IPS-20b (cell line): ENCODE data around the gene POU3F1.
"Not testable (repeated sequence)": the region's sequence is repeated elsewhere in the genome, so short reads cannot be mapped to it uniquely, and the experiment has no call there.

Experiments
- H3K27ac ChIP-seq: one replicate; pipeline ENCODE4 v1.5.1; 2013; ENCODE audit warnings: low read length
- H3K27me3 ChIP-seq: 2 replicates; pipeline ENCODE4 v1.6.1; 2013; ENCODE audit warnings: mild to moderate bottlenecking, low read length, inconsistent platforms; ENCODE audit not compliant: insufficient read depth
- H3K36me3 ChIP-seq: 2 replicates; pipeline ENCODE4 v1.6.1; 2013; ENCODE audit warnings: low read depth, mild to moderate bottlenecking, inconsistent platforms, low read length, moderate library complexity; ENCODE audit not compliant: insufficient read depth
- H3K4me1 ChIP-seq: 2 replicates; pipeline ENCODE4 v1.6.1; 2013; ENCODE audit warnings: mild to moderate bottlenecking, control low read depth, inconsistent platforms, low read length, moderate library complexity; ENCODE audit not compliant: insufficient read depth
- H3K4me3 ChIP-seq: 2 replicates; pipeline ENCODE4 v1.5.1; 2013; ENCODE audit warnings: mild to moderate bottlenecking, low read length, inconsistent platforms
- H3K9ac ChIP-seq: 2 replicates; pipeline ENCODE4 v1.6.1; 2013; ENCODE audit warnings: low read depth, mild to moderate bottlenecking, inconsistent platforms, low read length, moderate library complexity
- H3K9me3 ChIP-seq: 2 replicates; pipeline ENCODE4 v1.6.1; 2013; ENCODE audit warnings: mild to moderate bottlenecking, low read depth, low read length, inconsistent platforms; ENCODE audit not compliant: insufficient read depth

The POU3F1 gene

DNA sequence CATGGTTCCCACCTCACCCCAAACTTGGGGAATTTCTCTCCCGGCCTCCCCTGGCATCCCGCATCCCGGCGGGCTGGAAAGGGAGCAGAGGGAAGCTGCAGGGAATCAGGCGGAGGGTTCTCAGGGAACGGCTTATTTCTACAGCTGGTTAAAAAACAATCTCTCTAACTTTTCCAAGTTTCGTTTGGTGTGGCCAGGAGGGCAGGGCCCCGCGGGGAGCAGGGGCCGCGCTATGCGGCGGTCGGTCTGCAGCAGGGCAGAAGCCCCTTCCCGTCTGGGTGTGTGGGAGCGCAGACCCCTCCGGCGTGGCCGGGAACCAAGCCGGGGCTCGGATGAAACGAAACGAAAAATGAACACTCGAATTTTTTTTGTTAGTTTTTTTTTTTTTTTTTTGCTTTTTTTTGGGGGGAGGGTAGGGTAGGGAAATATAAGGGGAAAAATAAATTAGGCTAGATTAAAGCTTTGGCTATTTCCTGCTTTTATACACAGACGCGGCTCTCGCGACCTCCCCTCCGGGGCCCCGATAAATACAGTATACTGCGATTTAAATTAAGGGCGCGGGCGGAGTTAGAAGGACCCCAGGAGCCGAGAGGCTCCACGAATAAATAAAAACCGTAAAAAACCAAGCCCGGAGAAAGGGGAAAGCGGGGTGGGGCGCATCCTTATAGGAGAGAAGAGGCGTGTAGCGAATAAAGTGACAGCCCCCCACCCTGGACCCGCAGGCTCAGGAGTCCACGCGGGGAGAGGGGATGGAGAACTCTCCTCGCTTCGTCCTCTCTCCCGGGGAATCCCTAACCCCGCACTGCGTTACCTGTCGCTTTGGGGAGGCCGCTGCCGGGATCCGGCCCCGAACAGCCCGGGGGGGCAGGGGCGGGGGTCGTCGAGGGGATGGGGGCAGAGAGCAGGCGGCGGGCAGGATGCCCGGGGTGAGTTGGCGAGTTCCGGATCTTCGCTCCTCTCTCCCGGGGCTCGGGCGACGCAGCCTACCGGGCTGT, 2.1 kb downstream of the POU3F1 start:
- no peak overlapping the region for H3K27ac ChIP-seq
- no peaks in the 10 kb centered on the region for H3K36me3 ChIP-seq
- H3K4me1 ChIP-seq, result peaks cover 4% of the 10 kb centered on the region; the same call in 1 of the 2 replicates
- peaks cover 70% of the 10 kb centered on the region for H3K27me3 ChIP-seq
- peak overlapping the region; percentile 87 for H3K4me3 ChIP-seq
- no peaks in the 10 kb centered on the region for H3K9me3 ChIP-seq
- H3K9ac ChIP-seq, result peak overlapping the region; percentile 51; the same call in 1 of the 2 replicates

DNA sequence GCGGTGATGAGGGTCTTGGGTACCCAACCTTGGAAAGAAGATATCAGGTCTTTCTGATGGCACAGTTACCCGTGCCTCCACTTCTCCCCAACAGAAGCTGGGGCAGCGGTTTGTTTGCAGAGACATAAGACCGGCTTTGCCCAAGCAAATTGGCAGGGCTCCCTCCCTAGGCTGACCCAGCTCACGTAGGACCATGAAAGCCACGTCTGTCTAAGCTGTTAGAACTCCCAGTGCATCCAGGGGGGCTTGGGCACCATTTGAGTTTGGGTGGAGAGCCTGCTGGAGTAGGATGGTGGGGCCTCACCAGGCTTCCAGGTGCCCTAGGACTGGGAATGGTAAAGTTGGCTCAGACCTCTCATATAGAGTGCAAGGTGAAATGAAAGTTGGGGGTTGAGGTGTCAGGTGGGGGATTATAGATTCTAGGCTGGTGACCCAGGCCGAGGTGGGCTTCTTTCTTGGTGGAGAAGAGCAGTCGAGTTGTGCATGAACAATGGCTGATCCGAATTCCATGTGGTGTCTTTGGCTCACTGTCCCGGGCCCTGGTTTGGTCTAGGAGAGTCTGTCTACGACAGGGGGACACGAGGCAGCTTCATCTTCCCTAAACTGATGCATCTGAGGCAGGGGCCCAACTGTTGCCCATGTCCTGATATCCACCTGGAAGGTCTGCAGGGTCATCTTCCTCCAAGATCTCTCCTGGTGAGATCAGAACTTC, 3.4 kb downstream of the POU3F1 start:
- H3K4me3 ChIP-seq, result peak overlapping the region; percentile 87; the same call in 1 of the 2 replicates
- no peaks in the 10 kb centered on the region; the same call in 1 of the 2 replicates for H3K9me3 ChIP-seq
- no peak overlapping the region for H3K27ac ChIP-seq
- H3K4me1 ChIP-seq, result peaks cover 4% of the 10 kb centered on the region; the same call in 1 of the 2 replicates
- H3K36me3 ChIP-seq, result no peaks in the 10 kb centered on the region
- H3K27me3 ChIP-seq, result peaks cover 57% of the 10 kb centered on the region
- H3K9ac ChIP-seq, result no peak overlapping the region

DNA sequence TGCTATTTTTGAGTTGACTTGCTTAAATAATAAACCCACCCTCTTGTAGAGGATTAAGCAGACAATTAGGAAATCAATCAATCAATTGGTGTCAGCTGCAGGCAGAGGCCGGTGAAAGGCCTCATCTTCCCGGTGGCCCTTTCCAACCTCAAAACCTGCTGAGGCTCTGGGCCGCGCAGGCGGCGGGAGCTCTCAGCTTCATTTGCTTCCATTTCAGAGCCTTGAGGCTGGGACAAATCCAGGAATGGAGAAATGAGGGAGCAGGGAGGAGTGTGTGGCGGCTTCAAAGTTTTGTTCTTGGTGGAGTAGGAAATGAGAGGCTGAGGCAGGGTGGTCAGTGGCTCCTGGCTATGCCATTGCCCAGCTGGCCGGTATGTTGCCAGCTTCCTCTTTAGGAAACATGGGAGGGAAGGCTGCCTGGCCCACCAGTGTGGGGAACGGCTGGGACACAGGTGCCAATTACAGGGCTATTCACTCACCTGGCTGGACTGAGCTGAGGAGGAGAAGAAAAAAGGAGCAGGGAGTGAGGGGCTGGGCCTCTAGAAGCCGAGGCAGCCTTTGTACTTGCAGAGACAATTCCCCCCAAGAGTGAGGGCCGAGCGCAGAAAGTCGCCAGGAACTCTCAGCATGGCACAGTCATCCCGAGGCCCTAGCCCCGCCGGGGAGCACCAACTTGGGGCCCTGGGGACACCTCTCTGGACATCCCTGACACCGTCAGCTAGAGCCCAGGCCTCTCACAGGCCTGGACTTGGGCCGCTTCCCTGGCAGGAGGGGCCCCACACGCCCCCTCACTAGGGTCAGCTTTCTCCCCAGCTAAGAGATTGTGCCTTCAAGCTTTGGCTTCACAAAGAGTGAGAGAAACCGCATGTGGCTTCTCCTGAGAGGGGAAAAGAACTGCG, 4.4 kb downstream of the POU3F1 start:
- Histone ChIP-seq H3K4me1 (no peaks in the 10 kb centered on the region; the same call in 1 of the 2 replicates), H3K27me3 (peaks cover 47% of the 10 kb centered on the region)

DNA sequence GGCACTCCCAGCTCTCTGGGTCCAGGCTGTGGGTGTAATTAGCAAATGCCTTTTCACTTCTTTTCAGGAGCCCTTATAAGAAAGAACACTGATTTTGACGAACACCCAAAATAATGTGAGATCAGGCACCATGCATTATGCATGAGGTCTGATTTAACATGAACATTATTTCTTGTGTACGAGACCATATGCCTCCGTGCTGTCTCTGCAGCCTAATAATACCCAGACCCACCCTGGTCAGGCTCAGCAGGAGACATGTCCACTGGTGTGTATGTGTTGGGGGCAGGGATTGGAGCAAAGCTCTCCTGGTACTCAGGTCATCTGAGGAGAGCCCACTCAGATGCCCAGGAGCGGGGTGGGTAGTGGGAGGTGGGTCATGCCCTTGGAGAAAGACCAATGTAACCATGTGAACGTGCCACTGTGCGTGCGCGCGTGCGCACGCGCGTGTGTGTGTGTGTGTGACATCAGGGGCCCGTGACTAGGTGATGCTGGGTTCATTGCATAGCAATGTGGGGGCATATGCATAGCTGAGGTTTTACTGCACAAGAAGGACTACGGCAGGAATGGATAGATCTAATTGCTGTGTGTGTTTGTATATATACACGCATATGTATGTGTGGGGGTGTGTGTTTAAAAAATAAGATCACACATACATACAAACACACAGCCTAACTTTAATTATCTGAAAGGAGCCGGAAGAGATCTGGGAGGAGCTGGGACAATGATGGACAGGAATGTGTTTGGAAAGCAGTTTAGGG, 7.1 kb downstream of the POU3F1 start:
- Histone ChIP-seq H3K27ac (no peak overlapping the region), H3K4me1 (no peaks in the 10 kb centered on the region; the same call in 1 of the 2 replicates), H3K9ac (no peak overlapping the region), H3K36me3 (no peaks in the 10 kb centered on the region), H3K9me3 (no peaks in the 10 kb centered on the region; the same call in 1 of the 2 replicates), H3K27me3 (peaks cover 31% of the 10 kb centered on the region), H3K4me3 (no peak overlapping the region)

More for the DNA sequence above, 4.4 kb downstream of the POU3F1 start:
- no peak overlapping the region for H3K27ac ChIP-seq
- no peak overlapping the region for H3K9ac ChIP-seq
- no peaks in the 10 kb centered on the region; the same call in 1 of the 2 replicates for H3K9me3 ChIP-seq
- no peak overlapping the region for H3K4me3 ChIP-seq
- H3K36me3 ChIP-seq, result no peaks in the 10 kb centered on the region

DNA sequence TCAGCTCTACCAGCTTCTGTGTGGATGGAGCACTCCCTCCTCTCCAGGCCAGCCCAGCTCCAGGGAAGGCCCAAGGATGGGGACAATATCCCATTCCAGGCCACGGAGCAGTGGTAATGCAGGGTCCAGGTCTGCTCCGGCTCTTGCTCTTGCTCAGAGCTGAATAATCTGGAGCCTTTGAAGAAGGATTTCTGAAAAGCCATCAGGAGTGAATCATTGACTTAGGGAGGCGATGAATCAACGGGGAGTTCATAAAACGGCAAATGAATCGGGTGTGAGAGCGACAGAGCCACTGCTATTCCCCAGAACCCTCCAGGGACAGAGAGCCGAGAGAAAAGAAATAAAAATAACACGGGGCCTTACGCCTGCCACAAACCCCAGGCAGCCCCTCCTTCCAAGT, 7.7 kb downstream of the POU3F1 start:
- Histone ChIP-seq H3K4me3 (no peak overlapping the region), H3K9ac (no peak overlapping the region), H3K27ac (no peak overlapping the region), H3K4me1 (no peaks in the 10 kb centered on the region; the same call in 1 of the 2 replicates), H3K27me3 (peaks cover 25% of the 10 kb centered on the region), H3K9me3 (no peaks in the 10 kb centered on the region; the same call in 1 of the 2 replicates), H3K36me3 (no peaks in the 10 kb centered on the region)

DNA sequence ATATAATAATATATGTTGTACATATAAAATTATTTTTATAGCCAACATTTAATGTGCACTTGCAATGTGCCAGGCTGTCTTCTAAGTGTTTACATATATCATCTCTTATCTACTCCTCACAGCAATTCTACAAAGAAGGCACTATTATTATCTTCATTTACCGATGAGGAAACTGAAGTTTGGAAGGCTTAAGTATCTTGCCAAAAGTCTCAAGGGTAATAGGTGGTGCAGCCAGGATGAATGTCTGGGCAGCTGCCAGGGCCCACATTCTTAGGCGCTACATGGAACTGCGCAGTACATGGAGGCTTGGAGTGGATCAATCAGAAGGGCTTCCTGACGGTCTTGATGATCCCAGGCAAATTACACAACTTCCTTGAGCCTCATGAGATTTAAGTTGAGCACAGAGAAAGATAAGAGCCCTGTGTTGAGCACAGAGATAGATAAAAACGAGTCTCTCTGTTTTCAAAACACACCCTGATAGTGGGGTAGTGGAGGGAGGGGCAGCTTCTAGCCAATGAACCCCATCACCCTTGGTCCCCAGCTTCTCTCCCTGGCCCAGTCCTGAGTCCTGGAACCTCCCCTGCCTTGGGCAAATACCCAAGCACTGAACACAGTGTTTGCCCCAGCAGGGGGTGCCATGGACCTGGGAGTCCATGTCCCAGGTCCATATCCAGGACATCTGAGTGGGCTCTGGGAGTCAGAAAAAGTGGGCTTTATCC, 9.2 kb downstream of the POU3F1 start:
- Histone ChIP-seq H3K4me3 (no peak overlapping the region), H3K9ac (no peak overlapping the region), H3K36me3 (no peaks in the 10 kb centered on the region), H3K27me3 (peaks cover 10% of the 10 kb centered on the region), H3K27ac (no peak overlapping the region), H3K4me1 (no peaks in the 10 kb centered on the region; the same call in 1 of the 2 replicates), H3K9me3 (no peaks in the 10 kb centered on the region; the same call in 1 of the 2 replicates)

DNA sequence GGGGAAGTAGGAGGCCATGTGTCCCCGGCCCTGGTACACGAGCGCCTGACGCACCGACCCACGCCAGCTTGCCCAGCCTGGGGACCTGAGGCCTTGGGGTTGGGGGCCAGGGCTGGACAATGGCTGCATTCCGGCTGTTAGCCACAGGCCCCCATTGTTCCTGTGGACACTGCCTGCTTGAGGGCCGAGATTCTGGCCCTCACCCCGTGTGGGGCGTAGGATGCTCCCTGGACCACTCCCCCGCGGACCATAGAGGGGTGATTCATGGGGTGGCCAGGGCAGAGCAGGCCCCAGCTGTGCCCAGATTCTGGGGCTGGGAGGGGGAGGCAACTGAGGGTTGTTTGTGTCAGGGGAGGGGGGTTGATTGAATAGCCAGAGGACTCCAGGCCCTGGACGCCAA, 11.7 kb downstream of the POU3F1 start:
- Histone ChIP-seq H3K4me1 (peaks cover 9% of the 10 kb centered on the region; the same call in 1 of the 2 replicates), H3K36me3 (no peaks in the 10 kb centered on the region)

DNA sequence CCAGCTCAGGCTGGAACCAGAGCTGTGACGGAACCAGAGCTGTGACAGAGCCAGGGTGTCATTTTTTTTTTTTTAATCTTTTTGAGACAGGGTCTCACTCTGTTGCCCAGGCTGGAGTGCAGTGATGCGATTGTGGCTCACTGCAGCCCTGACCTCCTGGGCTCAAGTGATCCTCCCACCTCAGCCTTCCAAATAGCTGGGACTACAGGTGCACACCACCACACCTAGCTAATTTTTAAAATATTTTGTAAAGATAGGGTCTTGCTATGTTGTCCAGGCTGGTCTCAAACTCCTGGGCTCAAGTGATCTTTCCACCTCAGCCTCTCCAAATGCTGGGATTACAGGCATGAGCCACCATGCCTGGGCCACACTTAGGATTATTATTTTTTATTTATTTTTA, 13.6 kb downstream of the POU3F1 start:
- not testable (repeated sequence) for H3K4me3 ChIP-seq, H3K27me3 ChIP-seq, H3K27ac ChIP-seq, H3K36me3 ChIP-seq, H3K9me3 ChIP-seq, H3K9ac ChIP-seq
- H3K4me1 ChIP-seq, result peaks cover 27% of the 10 kb centered on the region

More for the DNA sequence above, 11.7 kb downstream of the POU3F1 start:
- Histone ChIP-seq H3K9me3 (no peaks in the 10 kb centered on the region; the same call in 1 of the 2 replicates), H3K4me3 (no peak overlapping the region), H3K27me3 (no peaks in the 10 kb centered on the region), H3K27ac (no peak overlapping the region), H3K9ac (no peak overlapping the region)

DNA sequence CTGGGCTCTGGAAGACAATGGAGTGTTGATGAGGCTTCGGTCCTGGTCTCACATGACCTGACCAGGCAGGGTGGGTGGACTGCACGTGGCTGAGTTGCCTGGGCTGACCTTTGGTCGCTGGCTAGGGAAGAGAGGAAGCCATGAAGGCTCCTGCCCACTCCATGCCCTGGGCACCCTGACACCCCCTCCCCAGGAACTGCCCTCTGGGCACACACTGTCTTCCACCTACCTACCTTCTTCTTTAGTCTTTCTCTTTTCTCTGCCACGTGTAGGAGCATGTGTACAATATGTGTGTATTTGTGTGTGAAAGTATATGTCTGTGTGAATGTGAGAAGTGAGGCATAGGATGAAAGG, 15.1 kb downstream of the POU3F1 start:
- peaks cover 27% of the 10 kb centered on the region for H3K4me1 ChIP-seq
- H3K9ac ChIP-seq, result no peak overlapping the region
- no peak overlapping the region for H3K27ac ChIP-seq

More for the DNA sequence above, 15.1 kb downstream of the POU3F1 start:
- H3K9me3 ChIP-seq, result no peaks in the 10 kb centered on the region
- no peak overlapping the region for H3K4me3 ChIP-seq
- H3K27me3 ChIP-seq, result no peaks in the 10 kb centered on the region
- no peaks in the 10 kb centered on the region for H3K36me3 ChIP-seq
